HCT116 (cell line): ENCODE results near the gene UBE3B. TPM values are rescaled to one million over a fixed set of nuclear protein-coding genes. Genes with fewer than 3 reads are reported as not detected.

Experiments
- ATAC-seq: fragments of 200-7000 bp; cut with Tn5 transposase; 2 replicates; pipeline ENCODE4 v1.9.1; 2020; ENCODE audit warnings: mild to moderate bottlenecking, moderate library complexity
- BruUV-seq: library from RNA; stranded (reverse); fragments of 400-500 nt; replicated peaks from 2 replicates; lab custom pipeline; 2021; lab: Mats Ljungman, UMichigan
- CTCF ChIA-PET: fragments of 300-600 bp; sonication (Branson Sonifier 250); formaldehyde crosslinking; loops from one replicate; lab custom pipeline; 2021; ENCODE audit warnings: antibody characterized with exemption; lab: Charles Lee
- POLR2A ChIA-PET: fragments of 300-600, 350-600 bp; sonication (Branson Sonifier 250); formaldehyde crosslinking; loops from one replicate; lab custom pipeline; 2021; ENCODE audit warnings: antibody characterized with exemption; lab: Charles Lee
- RAD21 ChIA-PET, 2 experiments: fragments of 300-600 bp; sonication (Branson Sonifier 250); formaldehyde crosslinking; loops; one replicate each; lab custom pipeline; 2023; ENCODE audit warnings: low total read pairs in 2 of 2; ENCODE audit not compliant: uncharacterized antibody in 2 of 2, unreplicated experiment in 2 of 2, low non-redundant PET in 1 of 2; lab: Charles Lee
- DNase-seq: peaks from one replicate; pipeline ENCODE4 v3.0.0-alpha.2; 2010; ENCODE audit warnings: low read depth, low spot score
- H2AFZ ChIP-seq: fragments of 200-600 bp; shearing (Covaris generic), sonication (generic); 2 replicates; pipeline ENCODE4 v1.6.1; 2017; ENCODE audit warnings: low read depth, mixed run types, mixed read lengths, antibody characterized with exemption, low read length; ENCODE audit not compliant: poor library complexity, severe bottlenecking
- H3K27ac ChIP-seq: 2 replicates; pipeline ENCODE4 v1.5.1; 2012; ENCODE audit warnings: low read depth, low read length
- H3K27me3 ChIP-seq: fragments of 200-600 bp; sonication (generic); 2 replicates; pipeline ENCODE4 v1.6.1; 2016; ENCODE audit warnings: mixed run types, low read length, mixed read lengths; ENCODE audit not compliant: insufficient read depth
- H3K36me3 ChIP-seq, 2 experiments: fragments of 200-500 bp in 1 of 2; fragments of 200-600 bp in 1 of 2; sonication (Bioruptor generic) in 1 of 2; sonication (generic) in 1 of 2; 2 replicates each; pipeline versions ENCODE4 v1.5.1 to v1.6.1; 2014 to 2016; ENCODE audit warnings: low read length in 2 of 2, inconsistent platforms in 1 of 2, mixed read lengths in 1 of 2, mixed run types in 1 of 2; ENCODE audit not compliant: insufficient read depth in 2 of 2, control insufficient read depth in 1 of 2
- H3K4me1 ChIP-seq, 2 experiments: fragments of 200-600 bp in 1 of 2; sonication (generic) in 1 of 2; 2 replicates each; pipeline versions ENCODE4 v1.5.1 to v1.6.1; 2012 to 2017; ENCODE audit warnings: low read length in 2 of 2, inconsistent platforms in 1 of 2, mild to moderate bottlenecking in 1 of 2, mixed read lengths in 1 of 2, mixed run types in 1 of 2, moderate library complexity in 1 of 2; ENCODE audit not compliant: insufficient read depth in 2 of 2, control insufficient read depth in 1 of 2
- H3K4me2 ChIP-seq: fragments of 200-600 bp; sonication (generic); 2 replicates; pipeline ENCODE4 v1.6.1; 2017; ENCODE audit warnings: mixed run types, low read length, mixed read lengths
- H3K4me3 ChIP-seq, 2 experiments: fragments of 200-600 bp in 1 of 2; sonication (generic) in 1 of 2; replicated peaks in 1 of 2; 2 replicates each; pipeline ENCODE4 v1.5.1; 2011 to 2016; ENCODE audit warnings: low read length in 2 of 2, control low read depth in 1 of 2, low read depth in 1 of 2, mild to moderate bottlenecking in 1 of 2, mixed read lengths in 1 of 2, mixed run types in 1 of 2
- H3K79me2 ChIP-seq: fragments of 200-600 bp; sonication (generic); 2 replicates; pipeline ENCODE4 v1.6.1; 2017; ENCODE audit warnings: mild to moderate bottlenecking, mixed run types, low read length, moderate library complexity, mixed read lengths; ENCODE audit not compliant: insufficient read depth
- H3K9ac ChIP-seq: fragments of 200-600 bp; sonication (generic); 2 replicates; pipeline ENCODE4 v1.6.1; 2016; ENCODE audit warnings: low read length, mixed read lengths
- H3K9me2 ChIP-seq: fragments of 200-600 bp; sonication (generic), shearing (Covaris generic); 2 replicates; pipeline ENCODE4 v1.6.1; 2017; ENCODE audit warnings: mixed run types, mild to moderate bottlenecking, moderate library complexity; ENCODE audit not compliant: insufficient read depth
- H3K9me3 ChIP-seq, 2 experiments: fragments of 200-500 bp in 1 of 2; fragments of 200-600 bp in 1 of 2; sonication (Bioruptor generic) in 1 of 2; sonication (generic) in 1 of 2; 2 replicates each; pipeline ENCODE4 v1.6.1; 2014 to 2017; ENCODE audit warnings: low read length in 2 of 2, mixed read lengths in 2 of 2, inconsistent platforms in 1 of 2, low read depth in 1 of 2, mild to moderate bottlenecking in 1 of 2, mixed run types in 1 of 2, moderate library complexity in 1 of 2; ENCODE audit not compliant: control insufficient read depth in 1 of 2, insufficient read depth in 1 of 2
- H4K20me1 ChIP-seq: fragments of 200-600 bp; sonication (generic), shearing (Covaris generic); 2 replicates; pipeline ENCODE4 v1.6.1; 2017; ENCODE audit warnings: mixed run types, mild to moderate bottlenecking, moderate library complexity; ENCODE audit not compliant: insufficient read depth
- CBX3 ChIP-seq: IDR thresholded peaks from 2 replicates; pipeline ENCODE4 v1.6.1; 2012; ENCODE audit warnings: low read depth
- CEBPB ChIP-seq: IDR thresholded peaks from 2 replicates; pipeline ENCODE4 v1.6.1; 2012; ENCODE audit warnings: low read depth
- EGR1 ChIP-seq: IDR thresholded peaks from 2 replicates; pipeline ENCODE4 v1.6.1; 2012; ENCODE audit warnings: low read depth
- ELF1 ChIP-seq: IDR thresholded peaks from 2 replicates; pipeline ENCODE4 v1.6.1; 2012; ENCODE audit warnings: low read depth, borderline replicate concordance
- EZH2 ChIP-seq: fragments of 200-600 bp; sonication (generic); IDR thresholded peaks from 2 replicates; pipeline ENCODE4 v1.6.1; 2017; ENCODE audit warnings: antibody characterized with exemption, mixed run types
- EZH2phosphoT487 ChIP-seq: fragments of 200-600 bp; IDR thresholded peaks from 2 replicates; pipeline ENCODE4 v1.6.1; 2018; ENCODE audit warnings: antibody characterized with exemption, borderline replicate concordance
- FOSL1 ChIP-seq: IDR thresholded peaks from 2 replicates; pipeline ENCODE4 v1.6.1; 2012; ENCODE audit warnings: low read depth
- POLR2A ChIP-seq: IDR thresholded peaks from 2 replicates; pipeline ENCODE4 v1.7.0; 2011; ENCODE audit warnings: borderline replicate concordance; ENCODE audit not compliant: insufficient read depth, insufficient read length; ENCODE audit errors: extremely low read depth
- POLR2AphosphoS5 ChIP-seq: IDR thresholded peaks from 2 replicates; pipeline ENCODE4 v1.6.1; 2011; ENCODE audit warnings: mild to moderate bottlenecking, low read depth, low read length, moderate library complexity
- RAD21 ChIP-seq: IDR thresholded peaks from 2 replicates; pipeline ENCODE4 v1.6.1; 2012; ENCODE audit warnings: low read depth, mild to moderate bottlenecking
- TCF7L2 ChIP-seq: IDR thresholded peaks from 2 replicates; pipeline ENCODE4 v1.7.0; 2011; ENCODE audit warnings: borderline replicate concordance, inconsistent platforms; ENCODE audit not compliant: insufficient read depth, insufficient read length; ENCODE audit errors: extremely low read depth
- ZFX ChIP-seq: fragments of 450-650 bp; IDR thresholded peaks from 2 replicates; pipeline ENCODE4 v1.6.1; 2017
- ZNF274 ChIP-seq: fragments of 200-500 bp; sonication (Bioruptor generic); IDR thresholded peaks from 2 replicates; pipeline ENCODE4 v1.6.1; 2014; ENCODE audit warnings: mild to moderate bottlenecking, low read depth, low read length, inconsistent platforms
- intact Hi-C: fragments of 100-400 bp; cut with micrococcal nuclease; formaldehyde crosslinking; loops from 2 replicates; pipeline ENCODE4 v1.10.0; 2022
- total RNA-seq: library from RNA; stranded (reverse); gene quantifications from one replicate; pipeline ENCODE4 v1.2.1, GENCODE V29; 2021; ENCODE audit not compliant: unreplicated experiment
- TF ChIP-seq, protein P1 (sequence below): IDR thresholded peaks from 2 replicates; pipeline ENCODE4 v1.6.1; 2011; ENCODE audit warnings: mild to moderate bottlenecking, low read length, moderate library complexity; ENCODE audit not compliant: insufficient replicate concordance; ENCODE audit errors: extremely low read depth
- TF ChIP-seq, protein P2 (sequence below), 3 experiments: fragments of 200-600 bp in 1 of 3; sonication (generic) in 1 of 3; IDR thresholded peaks in 2 of 3; conservative IDR thresholded peaks in 1 of 3; 2 replicates each; pipeline ENCODE4 v1.5.1; 2012 to 2017; ENCODE audit warnings: low read depth in 2 of 3, low read length in 2 of 3, antibody characterized with exemption in 1 of 3, borderline replicate concordance in 1 of 3, control low read depth in 1 of 3, mild to moderate bottlenecking in 1 of 3, mixed read lengths in 1 of 3, mixed run types in 1 of 3, moderate library complexity in 1 of 3; ENCODE audit not compliant: insufficient read depth in 1 of 3
- TF ChIP-seq, protein P3 (sequence below): IDR thresholded peaks from 2 replicates; pipeline ENCODE4 v1.6.1; 2012

UBE3B gene
- total RNA-seq, 1 experiment from 2014 or later = 28.9 TPM

DNA sequence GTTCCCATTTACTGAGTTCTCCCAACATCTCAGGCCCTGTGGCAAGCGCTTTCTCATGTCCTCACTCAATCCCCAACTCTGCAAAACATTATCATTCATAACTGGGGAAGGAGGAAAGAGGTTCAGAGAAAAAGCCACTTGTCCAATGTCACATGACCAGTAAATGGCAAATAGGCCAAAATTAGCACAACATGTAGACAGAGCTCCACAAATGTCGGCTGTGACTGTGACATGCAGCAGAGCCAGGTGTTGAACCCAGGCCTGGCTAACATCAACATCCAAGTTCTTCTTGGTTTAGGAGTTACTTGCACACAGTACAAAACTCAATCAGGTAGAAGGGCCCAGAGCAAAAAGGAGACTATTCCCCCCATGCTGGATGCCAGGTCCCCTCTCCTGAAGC lies 11.1 kb upstream of the UBE3B start:
- Histone ChIP-seq H3K9ac (no peak overlapping the region), H3K27ac (no peak overlapping the region), H4K20me1 (peaks cover 4% of the 10 kb centered on the region; the same call in 1 of the 2 replicates), H3K4me3 (no peak overlapping the region), H3K79me2 (peaks cover 66% of the 10 kb centered on the region), H3K9me3 (no peaks in the 10 kb centered on the region), H3K4me1 (peaks cover 34 to 41% of the 10 kb centered on the region in 2 experiments), H2AFZ (no peak overlapping the region), H3K36me3 (peaks cover 9 to 19% of the 10 kb centered on the region in 2 experiments; a peak in 3 of 4 replicates), H3K4me2 (no peak overlapping the region), H3K9me2 (no peaks in the 10 kb centered on the region), H3K27me3 (no peaks in the 10 kb centered on the region)
- TF ChIP-seq ELF1 (no peak), RAD21 (no peak), POLR2AphosphoS5 (no peak), EZH2phosphoT487 (no peak), FOSL1 (no peak), CBX3 (no peak), EGR1 (no peak), POLR2A (no peak), TCF7L2 (no peak), ZNF274 (no peak), ZFX (no peak), CEBPB (no peak), EZH2 (no peak)
- TF ChIP-seq, protein P1, sequence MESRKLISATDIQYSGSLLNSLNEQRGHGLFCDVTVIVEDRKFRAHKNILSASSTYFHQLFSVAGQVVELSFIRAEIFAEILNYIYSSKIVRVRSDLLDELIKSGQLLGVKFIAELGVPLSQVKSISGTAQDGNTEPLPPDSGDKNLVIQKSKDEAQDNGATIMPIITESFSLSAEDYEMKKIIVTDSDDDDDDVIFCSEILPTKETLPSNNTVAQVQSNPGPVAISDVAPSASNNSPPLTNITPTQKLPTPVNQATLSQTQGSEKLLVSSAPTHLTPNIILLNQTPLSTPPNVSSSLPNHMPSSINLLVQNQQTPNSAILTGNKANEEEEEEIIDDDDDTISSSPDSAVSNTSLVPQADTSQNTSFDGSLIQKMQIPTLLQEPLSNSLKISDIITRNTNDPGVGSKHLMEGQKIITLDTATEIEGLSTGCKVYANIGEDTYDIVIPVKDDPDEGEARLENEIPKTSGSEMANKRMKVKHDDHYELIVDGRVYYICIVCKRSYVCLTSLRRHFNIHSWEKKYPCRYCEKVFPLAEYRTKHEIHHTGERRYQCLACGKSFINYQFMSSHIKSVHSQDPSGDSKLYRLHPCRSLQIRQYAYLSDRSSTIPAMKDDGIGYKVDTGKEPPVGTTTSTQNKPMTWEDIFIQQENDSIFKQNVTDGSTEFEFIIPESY = no peak
- TF ChIP-seq, protein P2, sequence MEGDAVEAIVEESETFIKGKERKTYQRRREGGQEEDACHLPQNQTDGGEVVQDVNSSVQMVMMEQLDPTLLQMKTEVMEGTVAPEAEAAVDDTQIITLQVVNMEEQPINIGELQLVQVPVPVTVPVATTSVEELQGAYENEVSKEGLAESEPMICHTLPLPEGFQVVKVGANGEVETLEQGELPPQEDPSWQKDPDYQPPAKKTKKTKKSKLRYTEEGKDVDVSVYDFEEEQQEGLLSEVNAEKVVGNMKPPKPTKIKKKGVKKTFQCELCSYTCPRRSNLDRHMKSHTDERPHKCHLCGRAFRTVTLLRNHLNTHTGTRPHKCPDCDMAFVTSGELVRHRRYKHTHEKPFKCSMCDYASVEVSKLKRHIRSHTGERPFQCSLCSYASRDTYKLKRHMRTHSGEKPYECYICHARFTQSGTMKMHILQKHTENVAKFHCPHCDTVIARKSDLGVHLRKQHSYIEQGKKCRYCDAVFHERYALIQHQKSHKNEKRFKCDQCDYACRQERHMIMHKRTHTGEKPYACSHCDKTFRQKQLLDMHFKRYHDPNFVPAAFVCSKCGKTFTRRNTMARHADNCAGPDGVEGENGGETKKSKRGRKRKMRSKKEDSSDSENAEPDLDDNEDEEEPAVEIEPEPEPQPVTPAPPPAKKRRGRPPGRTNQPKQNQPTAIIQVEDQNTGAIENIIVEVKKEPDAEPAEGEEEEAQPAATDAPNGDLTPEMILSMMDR (IDR thresholded peaks at IDR 0.05 in 2 of 3, conservative IDR thresholded peaks at IDR 0.05 in 1 of 3; ENCODE audit: borderline replicate concordance in 1 of 3, insufficient read depth in 1 of 3, low read depth in 2 of 3, low read length in 2 of 3) = no peak
- TF ChIP-seq, protein P3, sequence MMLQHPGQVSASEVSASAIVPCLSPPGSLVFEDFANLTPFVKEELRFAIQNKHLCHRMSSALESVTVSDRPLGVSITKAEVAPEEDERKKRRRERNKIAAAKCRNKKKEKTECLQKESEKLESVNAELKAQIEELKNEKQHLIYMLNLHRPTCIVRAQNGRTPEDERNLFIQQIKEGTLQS = no peak
- DNase-seq (no peak), ATAC-seq (no peak)
- no TSS peak for BruUV-seq
- ChIA-PET POLR2A (no interaction called here), CTCF (no interaction called here), RAD21 (no interaction called here)
- intact Hi-C loops = no loop called here
